Endodermal cell (in vitro differentiated cells): Measurements from ENCODE around the gene SLC7A4. TPM values are rescaled to one million over a fixed set of nuclear protein-coding genes. Genes with fewer than 3 reads are reported as not detected.
"Not testable (repeated sequence)": the region's sequence is repeated elsewhere in the genome, so short reads cannot be mapped to it uniquely, and the experiment has no call there.

Experiments used
- DNase-seq: peaks from one replicate; pipeline ENCODE4 v3.0.0-alpha.2; 2017
- H3K27ac ChIP-seq: 2 replicates; pipeline ENCODE4 v1.5.1; 2013; ENCODE audit warnings: mild to moderate bottlenecking, low read depth, low read length, moderate library complexity
- H3K27me3 ChIP-seq: 2 replicates; pipeline ENCODE4 v1.6.1; 2013; ENCODE audit warnings: mild to moderate bottlenecking, low read length, moderate library complexity; ENCODE audit not compliant: insufficient read depth, control insufficient read depth, poor library complexity, severe bottlenecking
- H3K36me3 ChIP-seq: 2 replicates; pipeline ENCODE4 v1.7.0; 2013; ENCODE audit warnings: mild to moderate bottlenecking, low read length, moderate library complexity; ENCODE audit not compliant: control insufficient read depth, insufficient read depth
- H3K4me1 ChIP-seq: one replicate; pipeline ENCODE4 v1.7.0; 2013; ENCODE audit warnings: low read length; ENCODE audit not compliant: control insufficient read depth, insufficient read depth
- H3K4me3 ChIP-seq: 2 replicates; pipeline ENCODE4 v1.5.1; 2013; ENCODE audit warnings: mild to moderate bottlenecking, low read length, moderate library complexity
- H3K9ac ChIP-seq: 2 replicates; pipeline ENCODE4 v1.6.1; 2013; ENCODE audit warnings: mild to moderate bottlenecking, low read length, moderate library complexity; ENCODE audit not compliant: poor library complexity, severe bottlenecking; ENCODE audit errors: extremely low read depth
- H3K9me3 ChIP-seq: 2 replicates; pipeline ENCODE4 v1.6.1; 2013; ENCODE audit warnings: mild to moderate bottlenecking, low read length, moderate library complexity; ENCODE audit not compliant: control insufficient read depth
- H3K27ac Mint-ChIP-seq: 2 replicates; pipeline ENCODE4 v1.8.0; 2020; ENCODE audit warnings: mixed read lengths
- H3K27me3 Mint-ChIP-seq: 2 replicates; pipeline ENCODE4 v1.8.0; 2021; ENCODE audit warnings: mild to moderate bottlenecking, mixed read lengths; ENCODE audit not compliant: insufficient read depth
- H3K36me3 Mint-ChIP-seq: 2 replicates; pipeline ENCODE4 v1.8.0; 2020; ENCODE audit warnings: low read depth, mixed read lengths
- H3K4me1 Mint-ChIP-seq: 2 replicates; pipeline ENCODE4 v1.8.0; 2020; ENCODE audit warnings: mixed read lengths
- H3K4me3 Mint-ChIP-seq: 2 replicates; pipeline ENCODE4 v1.8.0; 2020; ENCODE audit warnings: mild to moderate bottlenecking, moderate library complexity, mixed read lengths
- H3K9me3 Mint-ChIP-seq: 2 replicates; pipeline ENCODE4 v1.8.0; 2020; ENCODE audit warnings: mild to moderate bottlenecking, mixed read lengths
- WGBS, 2 experiments: methylation state at CpG; one replicate each; pipeline versions ENCODE4 v1.1.5 to v1.1.7; 2013; ENCODE audit warnings: missing lambda C conversion rate in 2 of 2, mixed read lengths in 1 of 2; ENCODE audit not compliant: insufficient coverage in 1 of 2, insufficient read length in 1 of 2; 5-methylcytosine and 5-hydroxymethylcytosine counted together
- total RNA-seq, 2 donors: library from RNA; stranded (reverse); fragmentation: NEBNext Ultra II Directional in 1 of 2; extraction: Animal tissue kit (Norgen Biotek cat#: 25700) in 1 of 2; gene quantifications; 2 replicates in 1 of 2; 3 replicates in 1 of 2; pipeline ENCODE4 v1.2.1, GENCODE V29; 2021
- TF ChIP-seq, protein P1 (sequence below): fragments of 200-600 bp; sonication (generic); conservative IDR thresholded peaks from 2 replicates; pipeline ENCODE4 v1.5.0; 2021; ENCODE audit warnings: antibody characterized with exemption, mild to moderate bottlenecking

The SLC7A4 gene
- total RNA-seq, 2 donors from 2014 or later: 0.33 to 0.49 TPM

DNA sequence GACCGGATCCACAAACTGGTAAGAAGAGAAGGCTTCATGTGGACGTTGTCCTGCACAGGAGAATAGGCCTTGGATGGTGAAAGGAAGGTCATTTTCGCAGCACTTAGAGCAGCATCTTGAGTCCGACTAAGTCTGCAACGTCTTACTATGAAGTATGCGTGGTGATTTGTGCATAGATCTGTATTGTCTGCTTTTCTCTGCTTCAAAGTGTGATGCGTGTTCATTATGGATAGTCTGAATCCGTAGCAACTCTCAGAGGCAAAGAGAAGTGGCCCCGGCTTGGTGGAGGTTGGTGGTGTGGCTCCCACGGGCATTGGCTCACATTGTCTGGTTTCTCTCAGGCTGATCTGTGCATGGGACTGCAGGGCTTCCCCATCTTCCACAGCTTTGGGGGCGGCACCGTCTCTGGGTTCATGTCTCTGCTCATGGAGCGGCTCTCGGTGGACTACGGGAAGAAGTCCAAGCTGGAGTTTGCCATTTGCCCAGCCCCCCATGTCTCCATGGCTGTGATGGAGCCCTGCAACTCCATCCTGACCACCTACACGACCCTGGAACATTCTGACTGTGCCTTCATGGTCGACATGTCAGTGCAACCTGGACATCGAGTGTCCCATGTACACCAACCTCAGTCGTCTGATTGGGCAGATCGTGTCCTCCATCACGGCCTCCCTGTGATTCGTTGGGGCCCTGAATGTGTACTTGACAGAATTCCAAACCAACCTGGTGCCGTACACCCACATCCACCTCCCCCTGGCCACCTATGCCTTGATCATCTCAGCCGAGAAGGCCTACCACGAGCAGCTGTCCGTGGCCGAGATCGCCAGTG is 34.9 kb upstream of the SLC7A4 start:
- no peaks in the 10 kb centered on the region for H3K27me3 ChIP-seq
- H3K36me3 Mint-ChIP-seq: no peaks in the 10 kb centered on the region
- no peak overlapping the region for H3K27ac ChIP-seq
- H3K4me3 ChIP-seq: no peak overlapping the region
- peaks cover 12% of the 10 kb centered on the region for H3K4me1 Mint-ChIP-seq
- H3K4me1 ChIP-seq: peaks cover 8% of the 10 kb centered on the region
- DNase-seq: peak; percentile 27
- no peak overlapping the region for H3K9ac ChIP-seq
- no peak overlapping the region for H3K27ac Mint-ChIP-seq
- H3K27me3 Mint-ChIP-seq: peaks cover 1% of the 10 kb centered on the region
- no peaks in the 10 kb centered on the region for H3K36me3 ChIP-seq
- TF ChIP-seq, protein P1, sequence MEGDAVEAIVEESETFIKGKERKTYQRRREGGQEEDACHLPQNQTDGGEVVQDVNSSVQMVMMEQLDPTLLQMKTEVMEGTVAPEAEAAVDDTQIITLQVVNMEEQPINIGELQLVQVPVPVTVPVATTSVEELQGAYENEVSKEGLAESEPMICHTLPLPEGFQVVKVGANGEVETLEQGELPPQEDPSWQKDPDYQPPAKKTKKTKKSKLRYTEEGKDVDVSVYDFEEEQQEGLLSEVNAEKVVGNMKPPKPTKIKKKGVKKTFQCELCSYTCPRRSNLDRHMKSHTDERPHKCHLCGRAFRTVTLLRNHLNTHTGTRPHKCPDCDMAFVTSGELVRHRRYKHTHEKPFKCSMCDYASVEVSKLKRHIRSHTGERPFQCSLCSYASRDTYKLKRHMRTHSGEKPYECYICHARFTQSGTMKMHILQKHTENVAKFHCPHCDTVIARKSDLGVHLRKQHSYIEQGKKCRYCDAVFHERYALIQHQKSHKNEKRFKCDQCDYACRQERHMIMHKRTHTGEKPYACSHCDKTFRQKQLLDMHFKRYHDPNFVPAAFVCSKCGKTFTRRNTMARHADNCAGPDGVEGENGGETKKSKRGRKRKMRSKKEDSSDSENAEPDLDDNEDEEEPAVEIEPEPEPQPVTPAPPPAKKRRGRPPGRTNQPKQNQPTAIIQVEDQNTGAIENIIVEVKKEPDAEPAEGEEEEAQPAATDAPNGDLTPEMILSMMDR: no peak
- peaks cover 8% of the 10 kb centered on the region for H3K9me3 Mint-ChIP-seq
- 90 to 91% methylated on average over 19 to 28 of the region's 28 CpGs for WGBS, 2 experiments
- H3K4me3 Mint-ChIP-seq: no peak overlapping the region
- H3K9me3 ChIP-seq: no peaks in the 10 kb centered on the region

GRCh38 chr22:21064917-21065864 is 32.8 kb upstream of the SLC7A4 start:
- Histone ChIP-seq H3K4me1 (peaks cover 8% of the 10 kb centered on the region), H3K36me3 (no peaks in the 10 kb centered on the region), H3K4me3 (no peak overlapping the region), H3K9me3 (no peaks in the 10 kb centered on the region), H3K9ac (no peak overlapping the region), H3K27ac (no peak overlapping the region), H3K27me3 (no peaks in the 10 kb centered on the region)
- TF ChIP-seq, protein P1: no peak
- Mint-ChIP-seq H3K36me3 (no peaks in the 10 kb centered on the region), H3K27me3 (no peaks in the 10 kb centered on the region), H3K9me3 (peaks cover 5% of the 10 kb centered on the region), H3K4me1 (peaks cover 12% of the 10 kb centered on the region), H3K4me3 (no peak overlapping the region), H3K27ac (no peak overlapping the region)
- 80 to 83% methylated on average over 11 to 12 of the region's 13 CpGs for WGBS, 2 experiments
- DNase-seq: peak; percentile 50

DNA sequence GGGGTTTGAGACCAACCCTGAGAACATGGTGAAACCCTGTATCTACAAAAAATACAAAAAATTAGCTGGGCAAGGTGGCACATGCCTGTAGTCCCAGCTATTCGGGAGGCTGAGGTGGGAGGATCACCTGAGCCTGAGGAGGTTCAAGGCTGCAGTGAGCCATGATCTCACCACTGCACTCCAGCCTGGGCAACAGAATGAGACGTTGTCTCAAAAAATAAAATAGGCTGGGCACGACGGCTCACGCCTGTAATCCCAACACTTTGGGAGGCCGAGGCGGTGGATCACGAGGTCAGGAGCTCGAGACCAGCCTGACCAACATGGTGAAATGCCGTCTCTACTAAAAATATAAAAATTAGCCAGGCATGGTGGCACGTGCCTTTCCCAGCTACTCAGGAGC is 32.1 kb upstream of the SLC7A4 start:
- H3K27ac ChIP-seq, H3K36me3 ChIP-seq, H3K9ac ChIP-seq, H3K4me3 ChIP-seq, H3K27me3 ChIP-seq, H3K27ac Mint-ChIP-seq, H3K4me3 Mint-ChIP-seq, H3K27me3 Mint-ChIP-seq, H3K36me3 Mint-ChIP-seq, H3K9me3 Mint-ChIP-seq, H3K4me1 ChIP-seq, H3K9me3 ChIP-seq: not testable (repeated sequence)
- H3K4me1 Mint-ChIP-seq: peaks cover 12% of the 10 kb centered on the region
- DNase-seq: peak; percentile 14
- 90 to 96% methylated on average over 11 of the region's 11 CpGs for WGBS, 2 experiments

DNA sequence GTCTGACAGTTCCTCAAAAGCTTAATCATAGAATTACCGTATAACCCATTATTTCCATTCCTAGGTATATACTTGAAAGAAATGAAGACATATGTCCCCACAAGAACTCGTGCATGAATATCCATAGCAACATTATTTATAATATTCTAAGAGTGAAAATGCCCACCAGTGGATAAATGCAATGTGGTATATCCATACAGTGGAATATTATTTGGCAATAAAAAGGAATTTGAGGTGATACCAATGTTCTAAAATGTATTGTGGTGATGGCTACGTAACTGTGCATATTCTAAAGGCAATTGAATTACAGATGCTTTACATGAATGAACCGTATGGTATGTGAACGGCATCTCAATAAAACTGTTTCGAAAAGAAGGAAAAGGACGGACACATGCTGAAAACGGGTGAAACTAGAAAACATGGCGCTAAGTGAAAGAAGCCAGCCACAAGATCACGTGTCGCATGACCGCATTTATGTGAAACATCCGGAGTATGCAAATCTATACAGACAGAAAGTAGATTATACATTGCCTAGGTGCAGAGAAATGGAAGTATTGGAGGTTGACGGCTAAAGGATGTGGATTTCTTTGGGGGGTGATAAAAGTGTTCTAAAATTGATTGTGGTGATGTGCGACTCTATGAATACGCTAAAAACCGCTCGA is 29.4 kb upstream of the SLC7A4 start:
- DNase-seq, H3K27ac ChIP-seq, H3K9ac ChIP-seq, H3K4me1 ChIP-seq, H3K27me3 Mint-ChIP-seq, H3K36me3 Mint-ChIP-seq, H3K9me3 Mint-ChIP-seq, H3K4me3 Mint-ChIP-seq, H3K27me3 ChIP-seq, H3K27ac Mint-ChIP-seq, H3K4me3 ChIP-seq, H3K9me3 ChIP-seq, H3K36me3 ChIP-seq: not testable (repeated sequence)
- WGBS, 2 experiments: 95 to 100% methylated on average over 7 to 14 of the region's 18 CpGs
- peaks cover 12% of the 10 kb centered on the region for H3K4me1 Mint-ChIP-seq

- WGBS, 2 experiments: 94% methylated on average over 4 of the region's 8 CpGs; no CpG with 5 or more reads in 1 of the 2 experiments
- not testable (repeated sequence) for DNase-seq, H3K9me3 Mint-ChIP-seq, H3K4me3 Mint-ChIP-seq, H3K36me3 ChIP-seq, H3K9me3 ChIP-seq, H3K4me3 ChIP-seq, H3K27ac Mint-ChIP-seq, H3K36me3 Mint-ChIP-seq, H3K9ac ChIP-seq, H3K27ac ChIP-seq, H3K27me3 Mint-ChIP-seq, H3K27me3 ChIP-seq, H3K4me1 ChIP-seq
- H3K4me1 Mint-ChIP-seq: peaks cover 14% of the 10 kb centered on the region
Measured at GRCh38 chr22:21060363-21060762, 28.0 kb upstream of the SLC7A4 start.
